B cell (primary cell): ENCODE results near the gene TCF7L1.

Source experiments
- EZH2 ChIP-seq: IDR thresholded peaks from 2 replicates; pipeline ENCODE4 v1.6.1; 2012; ENCODE audit warnings: borderline replicate concordance, low read depth, mild to moderate bottlenecking, moderate library complexity, low read length; ENCODE audit not compliant: insufficient read depth, poor library complexity, severe bottlenecking
- TF ChIP-seq, protein P1 (sequence below): fragments of 200-600 bp; IDR thresholded peaks from one replicate; pipeline ENCODE4 v1.8.0; 2022; ENCODE audit warnings: antibody characterized with exemption, mild to moderate bottlenecking

GRCh38 chr2:85091838-85092237 is 41.4 kb upstream of the TCF7L1 start:
- TF ChIP-seq, protein P1, sequence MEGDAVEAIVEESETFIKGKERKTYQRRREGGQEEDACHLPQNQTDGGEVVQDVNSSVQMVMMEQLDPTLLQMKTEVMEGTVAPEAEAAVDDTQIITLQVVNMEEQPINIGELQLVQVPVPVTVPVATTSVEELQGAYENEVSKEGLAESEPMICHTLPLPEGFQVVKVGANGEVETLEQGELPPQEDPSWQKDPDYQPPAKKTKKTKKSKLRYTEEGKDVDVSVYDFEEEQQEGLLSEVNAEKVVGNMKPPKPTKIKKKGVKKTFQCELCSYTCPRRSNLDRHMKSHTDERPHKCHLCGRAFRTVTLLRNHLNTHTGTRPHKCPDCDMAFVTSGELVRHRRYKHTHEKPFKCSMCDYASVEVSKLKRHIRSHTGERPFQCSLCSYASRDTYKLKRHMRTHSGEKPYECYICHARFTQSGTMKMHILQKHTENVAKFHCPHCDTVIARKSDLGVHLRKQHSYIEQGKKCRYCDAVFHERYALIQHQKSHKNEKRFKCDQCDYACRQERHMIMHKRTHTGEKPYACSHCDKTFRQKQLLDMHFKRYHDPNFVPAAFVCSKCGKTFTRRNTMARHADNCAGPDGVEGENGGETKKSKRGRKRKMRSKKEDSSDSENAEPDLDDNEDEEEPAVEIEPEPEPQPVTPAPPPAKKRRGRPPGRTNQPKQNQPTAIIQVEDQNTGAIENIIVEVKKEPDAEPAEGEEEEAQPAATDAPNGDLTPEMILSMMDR, result no peak
- no peak for TF ChIP-seq EZH2
